GM12864 (cell line): ENCODE data around the gene SPAG7.

Experiments
- DNase-seq: peaks from one replicate; pipeline ENCODE4 v3.0.0-alpha.2; 2011; ENCODE audit warnings: low read depth
- H3K4me3 ChIP-seq: 2 replicates; pipeline ENCODE4 v1.5.1; 2011; ENCODE audit warnings: mild to moderate bottlenecking, low read depth, low read length, control low read depth
- CTCF ChIP-seq: IDR thresholded peaks from 2 replicates; pipeline ENCODE4 v1.5.1; 2011; ENCODE audit warnings: low read depth, mild to moderate bottlenecking, moderate library complexity, low read length, control low read depth, inconsistent platforms; ENCODE audit errors: missing control alignments

SPAG7 gene

GRCh38 chr17:4950746-4951204, 16.8 kb downstream of the SPAG7 start, which contains the start of gene ENO3:
TSS of gene ENO3 (plus strand) at chr17:4951119. CDS start at chr17:4951830, 711 bp downstream.
- no peak for DNase-seq
- peak within 1 kb of the TSS; percentile 93 for H3K4me3 ChIP-seq
- TF ChIP-seq CTCF: no peak

GRCh38 chr17:4950075-4950745, 17.4 kb downstream of the SPAG7 start:
- peak overlapping the region; percentile 93 for H3K4me3 ChIP-seq
- DNase-seq: no peak

GRCh38 chr17:4949321-4950074, 18.1 kb downstream of the SPAG7 start:
- peak; percentile 89 for DNase-seq
- TF ChIP-seq CTCF: no peak

More at GRCh38 chr17:4950075-4950745, 17.4 kb downstream of the SPAG7 start:
- TF ChIP-seq CTCF: no peak

GRCh38 chr17:4948931-4949320, 18.7 kb downstream of the SPAG7 start:
- no peak for DNase-seq
- TF ChIP-seq CTCF: no peak
- peak overlapping the region; percentile 93 for H3K4me3 ChIP-seq

More at GRCh38 chr17:4949321-4950074, 18.1 kb downstream of the SPAG7 start:
- peak overlapping the region; percentile 93 for H3K4me3 ChIP-seq

- peak within 1 kb of the TSS; percentile 93 for H3K4me3 ChIP-seq
- peak; percentile 78 for DNase-seq
- no peak for TF ChIP-seq CTCF
These were observed 19.3 kb downstream of the SPAG7 start, which contains the start of gene PFN1 for GRCh38 chr17:4948166-4948930. TSS of gene PFN1 (minus strand) at chr17:4948530. CDS start at chr17:4948394, 136 bp downstream.

- TF ChIP-seq CTCF: no peak
- H3K4me3 ChIP-seq: peak overlapping the region; percentile 93
- DNase-seq: no peak
These were observed 20.0 kb downstream of the SPAG7 start for GRCh38 chr17:4947411-4948165.
